ENCODE data around the gene OSBP2.

GRCh38 chr22:30892731-30893221 is 198.1 kb downstream of the OSBP2 start:
- TF ChIP-seq POLR2A (IDR thresholded peaks at IDR 0.05): no peak
- no peak for TF ChIP-seq CTCF (IDR thresholded peaks at IDR 0.05)

Data from right lobe of liver (tissue), 4 donors.